Stimulated activated CD8-positive, alpha-beta memory T cell treated with anti-CD3 and anti-CD28 coated beads, Interleukin-2, amount 100 ng/mL, for 48 hours (primary cell): Measurements from ENCODE around the gene AP1M1.
"Not testable (repeated sequence)": the region's sequence is repeated elsewhere in the genome, so short reads cannot be mapped to it uniquely, and the experiment has no call there.

Experiments used
- DNase-seq, 2 donors: peaks; one replicate each; pipeline ENCODE4 v3.0.0-alpha.2; 2020; ENCODE audit warnings: low read depth in 2 of 2

The AP1M1 gene

GRCh38 chr19:16261584-16262368 lies 64.1 kb downstream of the AP1M1 start:
- DNase-seq: no peak

- DNase-seq: no peak
Observed at GRCh38 chr19:16262618-16263017, 64.9 kb downstream of the AP1M1 start.

- no peak for DNase-seq
Observed at GRCh38 chr19:16263141-16263761, 65.5 kb downstream of the AP1M1 start.

- no peak for DNase-seq
Observed at GRCh38 chr19:16265205-16265604, 67.5 kb downstream of the AP1M1 start.

GRCh38 chr19:16265890-16266585 lies 68.3 kb downstream of the AP1M1 start:
- DNase-seq: no peak

- DNase-seq: peak; percentile 23 to 44
Observed at GRCh38 chr19:16266586-16266942, 68.9 kb downstream of the AP1M1 start.

- no peak for DNase-seq
Observed at GRCh38 chr19:16268676-16269319, 71.1 kb downstream of the AP1M1 start.

GRCh38 chr19:16272945-16273344 lies 75.2 kb downstream of the AP1M1 start:
- DNase-seq: no peak

- DNase-seq: no peak
Observed at GRCh38 chr19:16274447-16274846, 76.7 kb downstream of the AP1M1 start.

GRCh38 chr19:16280306-16280705 lies 82.6 kb downstream of the AP1M1 start:
- no peak for DNase-seq

- DNase-seq: no peak
Observed at GRCh38 chr19:16281743-16282142, 84.0 kb downstream of the AP1M1 start.

GRCh38 chr19:16283210-16284061 lies 85.7 kb downstream of the AP1M1 start:
- DNase-seq: peak; percentile 67 to 76

GRCh38 chr19:16284505-16284904 lies 86.8 kb downstream of the AP1M1 start:
- no peak for DNase-seq

GRCh38 chr19:16285079-16285478 lies 87.4 kb downstream of the AP1M1 start:
- DNase-seq: not testable (repeated sequence)

- DNase-seq: no peak
Observed at GRCh38 chr19:16285769-16286498, 88.2 kb downstream of the AP1M1 start.

GRCh38 chr19:16288544-16288943 lies 90.8 kb downstream of the AP1M1 start:
- no peak for DNase-seq

- no peak for DNase-seq
Observed at GRCh38 chr19:16289594-16289993, 91.9 kb downstream of the AP1M1 start.

- no peak for DNase-seq
Observed at GRCh38 chr19:16290692-16291091, 93.0 kb downstream of the AP1M1 start.

- DNase-seq: no peak
Observed at GRCh38 chr19:16293118-16294091, 95.7 kb downstream of the AP1M1 start.

GRCh38 chr19:16295057-16295456 lies 97.3 kb downstream of the AP1M1 start:
- no peak for DNase-seq
